EH (cell line): ENCODE results near the gene GLCCI1.

Source experiments
- DNase-seq: peaks from one replicate; pipeline ENCODE4 v3.0.0-alpha.2; 2015; ENCODE audit warnings: low read depth

Gene GLCCI1

DNA sequence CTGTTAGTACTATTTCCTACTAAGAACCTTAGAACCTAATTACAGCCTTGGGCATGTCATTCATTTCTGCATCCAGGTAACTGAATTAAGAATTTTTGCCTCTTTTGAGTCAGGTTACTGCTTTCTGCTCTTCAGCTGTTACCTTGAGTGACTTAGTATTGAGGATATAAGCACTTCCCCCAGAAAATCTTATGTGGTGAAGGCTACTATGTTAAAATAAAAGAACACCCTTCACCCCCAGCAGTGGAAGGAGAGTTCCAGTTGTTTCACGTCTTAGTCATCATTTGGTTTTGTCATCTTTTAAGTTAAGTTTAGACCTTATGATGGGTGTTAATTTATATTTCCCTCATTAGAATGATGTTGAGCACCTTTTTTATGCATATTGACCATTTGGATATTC, 82.8 kb downstream of the GLCCI1 start:
- no peak for DNase-seq

DNA sequence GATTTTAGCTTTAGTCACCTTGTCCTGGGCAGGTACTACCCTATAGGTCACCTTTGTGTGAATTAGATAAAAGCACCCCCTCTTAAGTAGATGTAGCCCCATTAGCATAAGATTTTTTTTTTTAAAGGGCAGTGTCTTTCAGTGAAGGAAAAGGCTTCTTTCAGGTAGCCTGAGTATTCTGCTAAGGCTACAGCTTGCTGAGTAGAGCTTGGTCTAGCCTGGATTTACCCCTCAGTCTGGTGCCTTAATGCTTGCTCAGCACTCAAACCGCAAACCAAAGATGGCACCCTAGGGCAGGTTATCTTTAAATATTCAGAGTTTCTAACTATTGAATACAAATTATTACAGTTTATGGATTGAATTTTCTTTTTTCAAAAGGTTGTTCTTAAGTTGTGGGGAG, 83.4 kb downstream of the GLCCI1 start:
- DNase-seq = no peak

DNA sequence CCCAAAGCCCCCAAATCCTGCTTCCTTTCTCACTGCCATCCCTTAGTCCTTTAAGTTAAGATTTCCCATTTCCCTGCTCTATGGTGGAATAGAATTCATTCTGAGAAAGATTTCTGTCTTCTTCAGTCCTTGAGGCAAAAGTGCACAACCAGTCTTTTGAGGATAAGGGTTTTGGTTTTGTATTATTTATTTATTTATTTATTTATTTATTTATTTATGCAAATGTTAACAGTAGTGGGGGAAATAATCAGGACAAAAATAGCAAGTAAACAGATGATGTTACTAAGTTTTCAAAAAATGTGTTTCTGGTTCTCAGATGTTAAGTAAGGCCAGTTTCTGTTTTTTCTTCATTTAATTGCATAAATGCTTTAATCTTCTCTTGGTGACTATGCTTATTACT, 84.2 kb downstream of the GLCCI1 start:
- DNase-seq = no peak

DNA sequence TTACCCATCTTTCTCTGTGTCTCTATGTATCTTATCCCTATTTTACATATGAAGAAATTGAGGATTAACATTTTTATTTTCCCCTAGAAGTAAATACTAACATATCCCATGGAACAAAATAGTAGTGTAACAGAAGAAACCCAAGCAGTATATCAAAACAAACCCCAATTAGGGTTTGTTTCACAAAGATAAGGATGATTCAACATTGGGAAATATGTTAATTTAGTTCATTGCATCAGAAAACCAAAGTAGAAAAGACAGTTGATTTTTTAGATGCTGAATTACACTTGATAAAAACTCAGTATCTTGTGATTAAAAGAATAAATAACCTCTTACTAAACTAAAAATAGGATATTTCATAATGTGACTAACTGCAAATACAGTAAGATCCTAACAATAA, 87.8 kb downstream of the GLCCI1 start:
- peak; percentile 21 for DNase-seq

DNA sequence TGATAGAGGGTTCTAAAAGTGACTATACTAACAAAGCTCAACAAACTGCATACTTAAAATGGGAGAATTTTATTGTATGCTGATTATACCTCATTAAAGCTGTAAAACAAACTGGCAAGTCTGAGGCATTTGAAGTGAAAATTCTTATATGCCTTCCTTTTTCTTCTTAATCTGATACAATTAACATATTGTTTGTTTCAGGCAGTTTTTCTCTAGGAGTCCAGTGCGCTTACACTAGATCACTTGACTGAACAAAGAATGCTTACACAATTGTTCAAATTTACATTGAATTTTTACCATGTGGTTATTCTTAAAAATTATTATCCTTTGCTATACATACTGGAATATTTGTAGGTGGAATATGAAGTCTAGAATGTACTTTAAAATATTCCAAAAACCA, 89.0 kb downstream of the GLCCI1 start:
- DNase-seq = no peak

DNA sequence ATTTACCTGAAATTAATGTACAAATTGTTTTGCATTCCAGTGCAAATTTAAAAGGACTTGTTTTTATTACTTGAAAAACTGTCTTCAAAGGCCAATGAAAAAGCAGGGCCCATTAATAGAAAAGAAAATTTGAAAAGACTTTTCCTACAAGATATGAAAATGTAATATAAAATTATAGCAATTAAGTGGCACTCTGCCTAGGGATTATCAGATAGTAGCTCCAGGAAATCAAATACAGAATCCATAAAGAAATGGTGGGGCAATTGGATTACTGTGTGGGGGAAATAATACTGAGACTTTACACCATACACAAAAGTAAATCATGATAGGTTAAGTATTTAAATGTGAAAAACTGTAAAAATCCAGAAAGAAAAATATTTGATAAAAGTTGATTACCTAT, 89.7 kb downstream of the GLCCI1 start:
- no peak for DNase-seq

DNA sequence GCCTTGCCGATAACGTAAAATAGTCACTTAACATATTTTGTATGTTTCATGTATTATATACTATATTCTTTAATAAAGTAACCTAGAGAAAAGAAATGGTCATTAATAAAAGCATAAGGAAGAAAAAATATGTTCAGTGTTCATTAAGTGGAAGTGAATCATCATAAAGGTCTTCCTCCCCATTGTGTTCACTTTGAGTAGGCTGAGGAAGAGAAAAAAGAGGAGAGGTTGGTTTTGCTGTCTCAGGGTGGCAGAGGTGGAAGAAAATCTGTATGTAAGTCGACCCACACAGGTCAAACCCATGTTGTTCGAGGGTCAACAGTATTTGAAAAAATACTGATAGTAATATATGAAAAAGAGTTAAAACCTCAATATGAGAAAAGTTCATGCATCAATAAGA, 90.3 kb downstream of the GLCCI1 start:
- no peak for DNase-seq

DNA sequence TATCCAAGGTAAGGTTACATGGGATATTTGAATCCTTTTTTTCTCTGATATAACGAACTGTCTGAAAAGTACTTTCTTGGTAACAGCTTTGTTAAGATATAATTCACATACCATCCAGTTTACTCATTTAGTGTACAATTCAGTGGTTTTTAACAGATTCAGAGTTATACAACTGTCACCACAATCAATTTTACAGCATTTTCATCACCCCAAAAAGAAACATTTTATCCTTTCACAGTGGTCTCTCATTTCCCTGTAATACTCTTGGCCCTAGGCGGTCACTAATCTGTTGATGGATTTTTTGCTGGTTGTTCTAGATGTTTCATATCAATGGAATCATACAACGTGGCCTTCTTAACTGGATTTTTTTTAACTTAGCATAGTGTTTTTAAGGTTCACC, 91.6 kb downstream of the GLCCI1 start:
- DNase-seq = peak; percentile 24

DNA sequence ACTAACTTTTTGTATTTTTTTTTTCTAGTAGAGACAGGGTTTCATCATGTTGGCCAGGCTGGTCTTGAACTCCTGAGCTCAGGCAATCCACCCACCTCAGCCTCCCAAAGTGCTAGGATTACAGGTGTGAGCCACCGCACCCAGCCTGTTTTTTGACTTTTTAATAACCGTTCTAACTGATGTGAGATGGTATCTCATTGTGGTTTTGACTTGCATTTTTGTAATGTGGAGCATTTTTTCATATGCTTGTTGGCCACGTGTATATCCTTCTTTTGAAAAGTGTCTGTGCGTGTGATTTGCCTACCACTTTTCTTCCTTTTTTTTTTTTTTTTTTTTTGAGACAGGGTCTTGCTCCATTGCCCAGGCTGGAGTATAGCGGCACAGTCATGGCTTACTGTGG, 94.7 kb downstream of the GLCCI1 start:
- DNase-seq = peak; percentile 5

DNA sequence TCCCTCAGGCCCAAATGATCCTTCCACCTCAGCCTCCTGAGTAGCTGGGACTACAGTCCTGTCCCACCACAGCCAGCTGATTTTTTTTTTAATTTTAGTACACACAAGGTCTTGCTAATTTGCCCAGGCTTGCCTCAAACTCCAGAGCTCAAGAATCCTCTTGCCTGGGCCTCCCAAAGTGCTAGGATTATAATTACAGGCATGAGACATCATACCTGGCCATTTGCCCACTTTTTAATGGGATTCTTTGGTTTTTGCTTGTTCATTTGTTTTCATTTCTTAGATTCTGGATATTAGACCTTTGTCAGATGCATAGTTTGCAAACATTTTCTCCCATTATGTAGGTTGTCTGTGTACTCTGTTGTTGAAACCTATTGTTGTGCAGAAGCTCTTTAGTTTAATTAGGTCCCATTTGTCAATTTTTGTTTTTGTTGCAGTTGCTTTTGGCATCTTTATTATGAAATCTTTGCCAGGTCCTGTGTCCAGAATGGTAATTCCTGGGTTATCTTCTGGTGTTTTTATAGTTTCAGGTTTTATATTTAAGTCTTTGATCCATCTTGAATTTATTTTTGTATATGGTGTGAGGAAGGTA, 95.2 kb downstream of the GLCCI1 start:
- DNase-seq = peak; percentile 67

DNA sequence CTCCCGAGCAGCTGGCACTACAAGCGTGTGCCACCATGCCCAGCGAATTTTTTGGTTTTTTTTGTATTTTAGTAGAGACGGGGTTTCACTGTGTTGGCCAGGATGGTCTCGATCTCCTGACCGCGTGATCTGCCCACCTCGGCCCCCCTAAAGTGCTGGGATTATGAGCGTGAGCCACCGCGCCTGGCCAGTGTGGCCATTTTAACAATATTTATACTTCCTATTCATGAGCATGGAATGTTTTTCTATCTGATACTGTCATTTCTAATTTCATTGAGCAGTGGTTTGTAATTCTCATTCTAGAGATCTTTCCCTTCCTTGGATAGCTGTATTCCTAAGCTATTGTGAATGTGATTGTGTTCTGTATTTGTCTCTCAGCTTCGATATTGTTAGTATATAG, 96.2 kb downstream of the GLCCI1 start:
- DNase-seq = peak; percentile 54

DNA sequence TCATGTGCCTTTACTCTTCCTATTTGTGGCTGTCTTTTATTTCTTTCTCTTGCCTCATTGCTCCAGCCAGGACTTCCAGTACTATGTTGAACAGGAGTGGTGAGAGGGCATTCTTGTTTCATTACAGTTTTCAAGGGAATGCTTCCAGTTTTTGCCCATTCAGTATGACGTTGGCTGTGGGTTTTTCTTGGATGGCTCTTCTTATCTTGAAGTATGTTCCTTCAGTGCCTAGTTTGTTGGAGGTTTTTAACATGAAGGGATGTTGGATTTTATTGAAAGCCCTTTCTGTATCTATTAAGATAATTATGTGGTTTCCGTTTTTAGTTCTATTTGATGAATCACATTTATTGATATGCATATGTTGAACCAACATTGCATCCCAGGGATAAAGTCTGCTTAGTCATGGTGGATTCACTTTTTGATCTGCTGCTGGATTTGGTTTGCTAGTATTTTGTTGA, 96.8 kb downstream of the GLCCI1 start:
- DNase-seq = peak; percentile 91

DNA sequence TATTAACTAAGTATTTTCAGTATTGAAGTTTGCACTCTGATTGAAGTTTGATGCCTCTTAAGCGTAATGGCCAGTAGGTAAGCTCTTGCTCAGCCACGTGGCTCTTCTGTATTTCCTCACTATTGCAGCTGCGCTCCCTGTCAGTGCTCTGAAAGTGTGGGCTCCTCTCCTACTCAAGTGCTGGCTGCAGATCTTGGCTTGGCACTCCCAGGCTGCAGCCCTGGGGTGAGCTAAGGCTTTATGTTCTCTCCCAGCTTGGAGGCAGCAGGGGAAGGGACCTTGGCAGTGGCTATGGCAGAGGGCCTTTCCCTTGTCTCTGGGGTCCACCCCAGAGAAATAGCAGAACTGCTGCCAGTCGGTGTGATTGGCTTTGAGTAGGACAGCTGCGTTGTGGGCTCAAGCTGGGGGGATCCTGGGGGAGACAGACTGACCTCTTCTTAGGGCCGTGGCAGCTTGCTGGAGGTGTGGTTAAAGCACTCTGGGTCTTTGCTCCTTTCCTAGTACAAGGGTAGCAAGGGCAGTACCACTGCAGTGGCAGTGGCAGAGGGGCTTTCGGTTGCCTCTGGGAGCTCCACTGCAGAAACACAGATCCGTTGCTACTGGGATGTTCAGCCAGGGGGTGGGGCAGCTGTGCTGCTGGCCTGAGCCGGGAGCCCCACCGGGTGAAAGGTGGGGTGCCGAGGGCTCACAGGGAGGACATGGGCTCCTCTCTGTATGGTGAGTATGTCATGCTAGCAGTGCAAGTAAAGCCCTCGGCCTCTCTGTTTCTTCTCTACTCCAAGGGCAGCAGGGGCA, 100.5 kb downstream of the GLCCI1 start:
- no peak for DNase-seq

DNA sequence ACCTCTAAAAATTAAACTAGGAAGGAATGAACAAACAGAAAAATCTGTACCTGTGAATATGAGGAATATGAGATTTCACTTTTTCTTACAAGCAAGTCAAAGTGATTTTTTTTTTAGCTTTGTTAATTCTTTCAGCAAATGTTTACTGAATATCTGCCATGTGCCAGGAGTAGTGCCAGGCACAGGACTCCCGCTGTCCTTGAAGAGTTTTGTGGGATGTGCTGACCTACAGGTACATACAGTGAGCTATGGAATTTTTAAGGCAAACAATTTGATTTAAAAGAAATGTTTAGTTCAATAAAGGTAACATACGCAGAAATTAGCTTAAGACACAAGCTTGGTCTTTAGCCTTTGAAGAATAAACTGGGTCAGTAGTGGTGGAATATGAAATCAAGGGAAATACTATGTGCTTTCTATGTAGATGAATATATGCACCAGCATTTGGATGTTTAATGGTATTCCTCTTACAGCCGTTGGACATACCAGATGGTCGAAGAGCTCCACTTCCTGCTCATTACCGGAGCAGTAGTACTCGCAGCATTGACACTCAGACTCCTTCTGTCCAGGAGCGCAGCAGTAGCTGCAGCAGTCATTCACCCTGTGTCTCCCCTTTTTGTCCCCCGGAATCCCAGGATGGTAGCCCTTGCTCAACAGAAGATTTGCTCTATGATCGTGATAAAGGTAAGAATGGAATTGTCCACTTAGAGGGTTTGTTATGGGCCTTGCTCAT, 102.0 kb downstream of the GLCCI1 start:
- DNase-seq = no peak

DNA sequence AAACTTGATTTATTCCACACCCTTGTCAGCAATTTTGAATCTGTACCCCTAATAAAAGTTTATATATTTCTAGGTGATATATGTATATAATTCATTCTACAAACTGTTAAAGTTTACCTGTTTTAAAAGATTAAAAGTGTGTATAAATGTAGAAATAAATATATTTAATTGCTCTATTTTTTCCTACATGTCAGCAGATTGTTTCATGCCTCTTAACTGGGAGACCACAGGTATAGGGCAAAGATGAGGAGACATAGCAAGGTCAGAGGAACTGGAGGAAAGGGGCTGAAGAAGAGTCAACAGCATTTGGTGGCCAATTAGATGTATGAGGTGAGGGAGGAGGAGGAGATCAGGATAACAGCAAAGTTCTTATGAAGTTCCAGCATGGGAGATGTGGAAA, 109.8 kb downstream of the GLCCI1 start:
- DNase-seq = no peak

DNA sequence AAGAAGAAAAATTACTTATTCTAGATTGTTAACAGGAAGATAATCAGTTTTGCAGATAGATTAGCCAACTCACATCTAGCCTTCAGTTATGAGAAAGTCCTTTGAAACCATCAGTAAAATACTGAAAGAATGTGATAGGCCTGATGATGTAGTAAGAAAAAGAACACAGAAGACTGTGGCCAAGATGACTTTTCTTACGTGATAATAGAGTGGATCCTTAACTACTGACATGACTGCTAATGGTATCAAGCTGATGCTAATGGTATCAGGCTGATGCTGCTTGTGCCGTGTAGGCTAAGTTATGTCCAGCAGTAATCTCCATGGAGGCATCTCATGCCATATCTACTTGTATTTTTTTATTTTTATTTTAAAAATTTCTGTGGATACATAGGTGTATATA, 114.2 kb downstream of the GLCCI1 start:
- no peak for DNase-seq

DNA sequence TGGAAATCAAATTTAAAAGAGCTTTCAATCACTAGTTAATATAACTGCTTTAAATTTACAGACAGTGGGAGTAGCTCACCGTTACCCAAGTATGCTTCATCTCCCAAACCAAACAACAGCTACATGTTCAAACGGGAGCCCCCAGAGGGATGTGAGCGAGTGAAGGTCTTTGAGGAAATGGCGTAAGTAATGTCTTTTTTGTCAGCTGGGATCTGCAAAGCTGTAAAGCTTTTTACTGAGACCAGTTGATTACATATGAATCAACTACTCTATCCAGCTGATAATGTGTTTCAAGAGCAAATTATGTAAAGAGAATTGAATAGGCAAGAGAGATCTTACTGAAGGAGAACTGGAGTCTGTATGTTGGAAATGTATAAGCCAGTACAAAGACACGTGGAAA, 116.2 kb downstream of the GLCCI1 start:
- no peak for DNase-seq

DNA sequence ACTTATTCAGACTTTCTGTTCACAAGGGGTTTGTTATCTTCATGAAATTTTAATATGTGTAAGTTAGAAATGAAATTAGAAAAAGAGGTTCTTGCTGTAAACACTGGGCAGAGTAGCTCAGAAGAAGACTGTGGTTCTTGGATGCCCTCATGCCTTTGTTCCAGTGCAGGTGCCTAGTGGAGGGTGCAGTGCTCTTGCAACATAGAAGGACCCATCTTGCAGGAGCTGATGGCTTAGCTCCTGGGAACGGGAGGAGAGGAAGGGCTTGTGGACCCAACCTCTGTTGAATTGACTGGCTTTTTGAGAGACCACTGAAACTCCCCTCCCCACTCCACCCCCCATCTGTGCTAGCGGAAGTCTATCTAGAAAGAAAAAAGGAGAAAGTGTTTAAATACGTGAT, 116.8 kb downstream of the GLCCI1 start:
- no peak for DNase-seq

DNA sequence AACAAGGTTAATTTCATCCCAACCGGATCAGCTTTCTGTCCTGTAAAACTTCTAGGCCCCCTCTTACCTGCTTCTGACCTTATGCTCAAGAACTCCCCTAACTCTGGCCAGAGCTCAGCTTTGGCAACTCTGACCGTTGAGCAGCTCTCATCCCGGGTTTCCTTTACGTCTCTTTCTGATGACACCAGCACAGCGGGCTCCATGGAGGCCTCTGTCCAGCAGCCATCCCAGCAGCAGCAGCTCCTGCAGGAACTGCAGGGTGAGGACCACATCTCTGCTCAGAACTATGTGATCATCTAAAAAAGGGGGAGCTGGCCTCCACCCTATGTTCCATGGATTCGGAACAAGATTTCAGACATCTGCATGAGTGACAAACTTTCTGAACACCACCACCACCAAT, 117.6 kb downstream of the GLCCI1 start:
- DNase-seq = no peak

DNA sequence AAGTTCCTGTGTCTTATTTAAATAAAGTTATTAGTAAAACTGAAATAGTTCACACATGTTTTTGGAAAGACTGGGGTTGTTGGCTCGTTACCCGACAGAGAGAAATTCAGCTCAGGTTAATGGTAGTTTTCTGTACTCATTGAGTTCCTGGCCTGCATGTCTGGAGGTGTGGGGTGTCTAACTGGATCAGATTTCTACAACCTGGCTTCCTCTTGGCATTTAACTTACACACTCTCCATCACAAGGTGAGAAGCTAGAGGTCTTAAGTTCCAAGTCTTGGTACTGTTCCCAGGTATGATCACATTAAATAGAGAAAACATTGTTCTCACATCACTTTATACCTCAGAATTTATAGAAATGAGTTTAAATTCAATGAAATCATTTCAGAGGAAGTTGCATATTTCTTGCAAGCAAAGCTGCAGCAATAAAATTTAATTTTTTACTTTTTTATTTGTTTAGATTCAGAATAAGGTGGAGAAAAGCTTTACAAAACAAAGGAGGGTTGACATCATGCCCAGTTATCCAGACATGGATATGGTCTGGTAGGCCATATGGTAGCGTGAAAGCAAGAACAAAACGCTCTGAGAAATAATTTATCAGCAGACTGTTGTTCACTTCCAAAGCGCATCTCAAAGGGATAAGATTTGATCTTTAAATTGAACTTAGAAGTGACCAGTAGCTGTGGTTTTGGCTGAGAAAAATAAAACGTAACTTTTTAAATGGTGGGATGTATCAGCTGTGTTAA, 120.6 kb downstream of the GLCCI1 start:
- DNase-seq = no peak

DNA sequence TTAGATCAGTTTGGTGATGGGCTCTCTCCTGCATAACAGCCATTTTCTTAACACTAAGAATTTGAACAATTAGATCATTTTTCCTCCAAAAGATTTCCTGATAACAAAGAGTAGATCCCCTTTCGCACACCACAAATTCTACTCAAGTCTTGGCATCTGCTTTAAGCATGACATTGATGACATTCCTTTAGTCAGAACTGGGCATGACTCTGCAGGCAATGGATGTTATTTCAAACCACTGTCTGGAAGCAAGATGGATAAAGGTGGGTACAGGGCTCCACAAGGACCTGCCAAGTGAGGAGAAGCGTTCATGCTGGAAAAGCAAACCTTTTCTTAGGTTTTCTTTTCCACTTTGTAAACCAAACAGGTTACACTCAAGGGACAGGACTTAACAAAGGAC, 123.5 kb downstream of the GLCCI1 start:
- peak; percentile 12 for DNase-seq
